GM12865 (cell line): ENCODE results near the gene MRTFA.
"Not testable (repeated sequence)": the region's sequence is repeated elsewhere in the genome, so short reads cannot be mapped to it uniquely, and the experiment has no call there.

Experiments
- DNase-seq: peaks from one replicate; pipeline ENCODE4 v3.0.0; 2010; ENCODE audit warnings: low read depth
- H3K4me3 ChIP-seq: 2 replicates; pipeline ENCODE4 v1.5.1; 2011; ENCODE audit warnings: mild to moderate bottlenecking, low read depth, low read length, control low read depth
- CTCF ChIP-seq: IDR thresholded peaks from 2 replicates; pipeline ENCODE4 v1.5.1; 2011; ENCODE audit warnings: low read length, control low read depth, low read depth, inconsistent platforms; ENCODE audit not compliant: insufficient read depth; ENCODE audit errors: missing control alignments

Gene MRTFA

GRCh38 chr22:40531951-40532900 is 104.3 kb downstream of the MRTFA start:
- peak overlapping the region; percentile 77 for H3K4me3 ChIP-seq
- DNase-seq, result peak; percentile 33
- TF ChIP-seq CTCF, result no peak

- H3K4me3 ChIP-seq, result peak overlapping the region; percentile 77
- DNase-seq, result not testable (repeated sequence)
These were observed 106.1 kb downstream of the MRTFA start for GRCh38 chr22:40530391-40530790.

GRCh38 chr22:40529821-40530220 is 106.7 kb downstream of the MRTFA start:
- no peak overlapping the region for H3K4me3 ChIP-seq
- no peak for TF ChIP-seq CTCF
- DNase-seq, result peak; percentile 17

- no peak for TF ChIP-seq CTCF
- no peak for DNase-seq
- no peak overlapping the region for H3K4me3 ChIP-seq
These were observed 109.6 kb downstream of the MRTFA start for GRCh38 chr22:40526960-40527359.

- H3K4me3 ChIP-seq, result no peak overlapping the region
- peak; percentile 63 for TF ChIP-seq CTCF
- DNase-seq, result peak; percentile 77
These were observed 111.2 kb downstream of the MRTFA start for GRCh38 chr22:40525250-40525884.

- no peak overlapping the region for H3K4me3 ChIP-seq
- peak; percentile 15 for TF ChIP-seq CTCF
- DNase-seq, result peak; percentile 30
These were observed 111.9 kb downstream of the MRTFA start for GRCh38 chr22:40524392-40525249.

- no peak for TF ChIP-seq CTCF
- DNase-seq, result no peak
- no peak overlapping the region for H3K4me3 ChIP-seq
These were observed 114.4 kb downstream of the MRTFA start for GRCh38 chr22:40522141-40522540.
